Lower leg skin (tissue), 3 donors: ENCODE results near the gene IGSF3.
"Not testable (repeated sequence)": the region's sequence is repeated elsewhere in the genome, so short reads cannot be mapped to it uniquely, and the experiment has no call there.

Experiments
- POLR2A ChIP-seq, 2 donors: fragments of 450-650 bp; IDR thresholded peaks; one replicate each; pipeline ENCODE4 v1.6.1; 2016 to 2017; ENCODE audit warnings: antibody characterized with exemption in 2 of 2, mild to moderate bottlenecking in 1 of 2, moderate library complexity in 1 of 2
- TF ChIP-seq, protein P1 (sequence below), 3 donors: fragments of 450-650 bp; IDR thresholded peaks; one replicate each; pipeline ENCODE4 v1.5.1; 2016; ENCODE audit warnings: antibody characterized with exemption in 3 of 3, mild to moderate bottlenecking in 3 of 3, moderate library complexity in 2 of 3

DNA sequence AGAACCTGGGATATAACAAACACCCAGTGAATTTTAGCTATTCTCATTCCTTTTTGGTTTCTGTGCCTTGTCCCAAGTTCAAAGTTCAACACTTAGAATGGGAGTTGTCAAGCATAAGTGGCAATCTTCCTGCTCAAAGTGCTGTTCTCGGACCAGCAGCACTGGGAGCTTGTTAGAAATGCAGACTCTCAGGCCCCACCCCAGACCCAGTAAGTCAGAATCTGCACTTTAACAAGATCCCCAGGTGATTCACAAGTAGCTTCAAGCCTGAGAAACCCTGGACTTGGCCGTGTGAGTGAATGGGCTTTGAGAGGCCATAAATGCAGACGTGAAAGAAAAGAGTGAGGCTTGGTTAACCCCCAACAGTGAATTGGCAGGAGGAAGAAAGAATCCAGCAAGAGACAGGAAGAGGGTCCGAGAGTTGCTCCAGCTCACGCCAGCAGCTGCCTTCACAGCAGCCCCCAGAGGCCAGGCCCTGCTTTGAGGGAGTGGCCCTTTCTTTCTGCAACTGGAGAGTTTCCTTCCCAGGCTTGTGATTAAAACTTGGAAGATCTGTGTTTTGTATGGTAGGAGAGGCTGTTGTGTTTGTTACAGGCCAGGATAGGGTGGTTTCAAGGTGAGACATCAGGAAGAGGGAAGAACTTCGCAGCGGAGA, 75.5 kb downstream of the IGSF3 start:
- TF ChIP-seq, protein P1, sequence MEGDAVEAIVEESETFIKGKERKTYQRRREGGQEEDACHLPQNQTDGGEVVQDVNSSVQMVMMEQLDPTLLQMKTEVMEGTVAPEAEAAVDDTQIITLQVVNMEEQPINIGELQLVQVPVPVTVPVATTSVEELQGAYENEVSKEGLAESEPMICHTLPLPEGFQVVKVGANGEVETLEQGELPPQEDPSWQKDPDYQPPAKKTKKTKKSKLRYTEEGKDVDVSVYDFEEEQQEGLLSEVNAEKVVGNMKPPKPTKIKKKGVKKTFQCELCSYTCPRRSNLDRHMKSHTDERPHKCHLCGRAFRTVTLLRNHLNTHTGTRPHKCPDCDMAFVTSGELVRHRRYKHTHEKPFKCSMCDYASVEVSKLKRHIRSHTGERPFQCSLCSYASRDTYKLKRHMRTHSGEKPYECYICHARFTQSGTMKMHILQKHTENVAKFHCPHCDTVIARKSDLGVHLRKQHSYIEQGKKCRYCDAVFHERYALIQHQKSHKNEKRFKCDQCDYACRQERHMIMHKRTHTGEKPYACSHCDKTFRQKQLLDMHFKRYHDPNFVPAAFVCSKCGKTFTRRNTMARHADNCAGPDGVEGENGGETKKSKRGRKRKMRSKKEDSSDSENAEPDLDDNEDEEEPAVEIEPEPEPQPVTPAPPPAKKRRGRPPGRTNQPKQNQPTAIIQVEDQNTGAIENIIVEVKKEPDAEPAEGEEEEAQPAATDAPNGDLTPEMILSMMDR (IDR thresholded peaks at IDR 0.05): not testable (repeated sequence)
- not testable (repeated sequence) for TF ChIP-seq POLR2A (IDR thresholded peaks at IDR 0.05)
